Umbilical cord (tissue), 2 donors: ENCODE data around the gene KRTAP10-10. TPM values are rescaled to one million over a fixed set of nuclear protein-coding genes. Genes with fewer than 3 reads are reported as not detected.
"Not testable (repeated sequence)": the region's sequence is repeated elsewhere in the genome, so short reads cannot be mapped to it uniquely, and the experiment has no call there.

Source experiments
- DNase-seq: peaks from one replicate; pipeline ENCODE4 v3.0.0-alpha.2; 2015; ENCODE audit warnings: low spot score
- total RNA-seq: library from RNA; depleted of rRNA; stranded (reverse); fragments of >200 nt; gene quantifications from one replicate; pipeline ENCODE4 v1.2.3, GENCODE V29; 2014; ENCODE audit warnings: low replicate concordance; ENCODE audit not compliant: insufficient read depth

KRTAP10-10 gene
- total RNA-seq, 1 donor from 2014 or later: not detected

DNA sequence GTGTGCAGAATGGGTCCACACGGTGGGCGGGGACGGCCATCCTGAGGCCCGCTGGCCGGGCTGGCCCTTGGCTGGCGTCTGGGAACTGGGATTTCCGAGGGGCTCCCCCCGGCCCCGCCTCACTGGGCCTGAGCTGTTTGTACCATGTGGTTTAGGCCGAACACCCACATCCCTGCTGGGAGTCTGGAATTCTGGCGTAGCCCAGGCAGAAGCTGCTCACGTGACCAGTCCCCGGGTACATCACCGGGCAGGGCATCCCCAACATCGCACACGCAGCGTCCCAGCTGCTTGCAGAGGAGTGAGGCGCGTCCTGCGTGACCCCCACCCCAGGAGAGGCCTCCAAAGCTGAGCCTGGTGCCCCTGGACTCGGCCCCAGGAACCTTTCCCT, 34.7 kb upstream of the KRTAP10-10 start:
- DNase-seq: no peak

DNA sequence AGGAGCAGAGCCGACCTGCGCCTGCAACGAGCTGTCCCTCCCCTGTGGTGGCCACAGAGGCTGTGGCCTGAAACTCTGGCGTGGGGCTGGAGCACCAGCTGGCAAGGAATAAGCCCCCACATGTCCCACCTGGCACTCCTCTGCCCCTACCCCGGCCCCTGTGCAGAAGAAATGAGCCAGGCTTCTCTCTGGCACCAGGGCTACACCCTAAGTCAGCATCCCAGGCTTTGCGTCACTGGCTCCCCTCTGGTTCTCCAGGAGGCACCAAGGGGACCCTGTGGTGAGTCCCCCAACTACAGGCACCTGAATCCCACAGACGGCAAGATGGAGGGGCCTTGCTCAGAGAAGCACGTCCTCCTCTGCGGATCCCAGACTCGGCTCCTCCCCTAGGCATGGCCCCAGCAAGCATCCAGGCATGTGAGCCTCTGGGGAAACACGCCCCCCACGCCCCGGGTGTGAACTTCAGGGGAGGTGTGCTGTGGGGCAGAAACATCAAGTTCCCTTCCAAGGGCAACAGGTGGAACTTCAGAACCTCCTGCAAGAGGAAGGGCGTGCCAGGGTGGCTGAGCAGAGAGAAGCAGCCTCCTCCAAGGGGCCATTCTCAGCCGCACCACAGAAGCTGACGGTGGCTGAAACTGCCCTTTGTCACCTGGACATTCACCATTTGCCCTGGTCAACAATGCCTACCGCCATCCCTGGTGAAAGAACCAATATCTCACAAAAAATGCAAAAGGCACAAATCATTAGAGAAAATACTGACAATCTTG, 33.9 kb upstream of the KRTAP10-10 start:
- DNase-seq: no peak

DNA sequence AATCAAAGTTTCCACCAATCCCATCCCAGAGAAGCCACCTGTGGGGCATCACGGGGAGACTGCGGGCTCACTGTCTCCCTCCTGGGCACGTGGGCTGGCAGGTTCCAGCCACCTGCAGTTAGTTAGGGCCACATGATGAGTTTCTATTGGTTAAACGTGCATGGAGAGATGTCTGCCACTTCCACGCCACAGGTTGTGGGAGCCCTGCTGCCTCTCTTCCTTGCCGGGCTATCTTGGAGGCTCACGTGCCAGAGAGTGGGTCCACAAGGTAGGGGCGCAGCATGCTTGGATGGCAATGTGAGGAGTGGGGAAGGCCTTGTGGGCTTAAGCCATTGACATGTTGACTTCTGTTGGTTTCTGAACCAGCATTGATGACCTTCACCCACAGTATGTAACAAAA, 33.2 kb upstream of the KRTAP10-10 start:
- no peak for DNase-seq

DNA sequence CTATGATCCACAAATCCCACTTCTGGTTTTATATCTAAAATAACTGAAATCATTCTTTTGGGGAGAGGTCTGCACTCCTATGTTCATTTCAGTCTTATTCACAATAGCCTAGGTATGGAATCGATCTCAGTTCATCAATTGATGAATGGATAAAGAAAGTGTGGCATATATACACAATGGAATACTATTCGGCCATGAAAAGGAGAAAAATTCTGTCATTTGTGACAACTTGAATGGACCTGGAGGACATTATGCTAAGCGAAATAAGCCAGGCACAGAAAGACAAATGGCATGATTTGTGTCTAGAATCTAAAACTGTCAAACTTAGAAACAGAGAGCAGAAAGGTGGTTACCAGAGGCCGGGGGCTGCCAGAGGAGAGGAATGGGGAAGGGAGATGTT, 30.7 kb upstream of the KRTAP10-10 start:
- DNase-seq: no peak

DNA sequence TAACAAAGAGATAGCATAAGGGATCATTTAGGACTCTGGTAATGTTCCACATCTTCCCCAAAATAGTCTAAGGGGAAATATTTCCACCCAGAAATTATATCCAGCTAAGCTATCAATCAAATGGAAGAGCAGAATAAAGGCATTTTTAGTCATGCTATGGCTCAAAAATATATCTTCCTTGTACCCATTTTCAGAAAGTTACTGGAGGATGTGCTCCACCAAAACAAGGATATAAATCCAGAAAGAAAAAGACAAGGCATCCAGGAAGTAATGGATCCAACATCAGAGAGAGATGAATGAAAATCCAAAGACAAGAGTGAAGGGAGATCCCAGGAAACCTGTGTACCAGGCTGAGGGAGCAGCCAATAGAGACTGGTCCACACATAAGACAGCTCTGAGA, 28.0 kb upstream of the KRTAP10-10 start:
- no peak for DNase-seq

DNA sequence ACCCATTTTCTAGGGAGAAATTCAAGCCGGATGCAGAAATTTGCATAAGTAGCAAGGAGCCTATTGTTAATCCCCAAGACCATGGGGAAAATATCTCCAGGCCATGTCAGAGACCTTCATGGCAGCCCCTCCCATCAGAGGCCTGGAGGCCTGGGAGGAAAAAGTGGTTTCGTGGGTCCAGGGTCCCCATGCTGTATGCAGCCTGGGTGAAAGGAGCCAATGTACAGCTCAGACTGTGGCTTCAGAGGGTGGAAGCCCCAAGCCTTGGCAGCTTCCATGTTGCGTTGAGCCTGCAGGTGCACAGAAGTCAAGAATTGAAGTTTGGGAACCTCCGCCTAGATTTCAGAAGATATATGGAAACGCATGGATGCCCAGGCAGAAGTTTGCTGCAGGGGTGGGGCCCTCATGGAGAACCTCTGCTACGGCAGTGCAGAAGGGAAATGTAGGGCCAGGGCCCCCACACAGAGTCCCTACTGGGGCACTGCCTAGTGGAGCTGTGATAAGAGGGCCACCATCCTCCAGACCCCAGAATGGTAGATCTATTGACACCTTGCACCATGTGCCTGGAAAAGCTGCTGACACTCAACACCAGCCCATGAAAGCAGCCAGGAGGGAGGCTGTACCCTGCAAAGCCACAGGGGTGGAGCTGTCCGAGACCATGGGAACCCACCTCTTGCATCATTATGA, 26.9 kb upstream of the KRTAP10-10 start:
- DNase-seq: not testable (repeated sequence)

DNA sequence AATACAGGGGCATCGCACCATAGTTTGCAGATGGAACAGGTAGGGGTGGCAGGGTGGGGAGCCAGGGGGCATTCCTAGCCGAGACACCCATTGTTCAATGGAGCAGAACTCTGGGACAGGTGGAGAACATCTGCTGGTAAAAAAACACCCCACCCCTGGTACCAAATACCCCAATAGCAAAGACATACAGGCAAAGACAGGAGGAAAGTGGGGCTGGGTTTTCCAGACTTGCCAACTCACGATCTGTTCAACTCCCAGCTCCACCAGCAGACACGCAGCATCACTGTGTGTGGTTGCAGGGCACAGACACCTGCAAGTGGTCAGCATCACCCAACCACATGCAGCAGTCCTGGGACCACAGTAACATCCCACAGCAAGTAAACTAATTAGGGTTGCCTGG, 25.6 kb upstream of the KRTAP10-10 start:
- DNase-seq: no peak

DNA sequence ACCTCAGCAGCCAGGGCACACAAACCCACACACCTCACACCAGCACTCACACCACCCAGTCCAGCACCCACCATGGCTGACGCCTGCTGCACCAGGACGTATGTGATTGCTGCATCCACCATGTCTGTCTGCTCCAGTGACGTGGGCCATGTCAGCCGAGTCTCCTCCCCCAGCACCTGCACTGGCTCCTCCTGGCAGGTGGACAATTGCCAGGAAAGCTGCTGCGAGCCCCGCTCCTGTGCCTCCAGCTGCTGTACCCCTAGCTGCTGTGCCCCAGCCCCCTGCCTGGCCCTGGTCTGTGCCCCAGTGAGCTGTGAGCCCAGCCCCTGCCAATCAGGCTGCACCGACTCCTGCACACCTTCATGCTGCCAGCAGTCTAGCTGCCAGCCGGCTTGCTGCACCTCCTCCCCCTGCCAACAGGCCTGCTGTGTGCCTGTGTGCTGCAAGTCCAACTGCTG, 25.1 kb upstream of the KRTAP10-10 start, which contains the start of gene KRTAP10-8:
Gene KRTAP10-8, plus strand, starts transcription at position 51 of the 458 bp plus-strand sequence. Its CDS starts 22 bp downstream, at position 73.
- DNase-seq: no peak

DNA sequence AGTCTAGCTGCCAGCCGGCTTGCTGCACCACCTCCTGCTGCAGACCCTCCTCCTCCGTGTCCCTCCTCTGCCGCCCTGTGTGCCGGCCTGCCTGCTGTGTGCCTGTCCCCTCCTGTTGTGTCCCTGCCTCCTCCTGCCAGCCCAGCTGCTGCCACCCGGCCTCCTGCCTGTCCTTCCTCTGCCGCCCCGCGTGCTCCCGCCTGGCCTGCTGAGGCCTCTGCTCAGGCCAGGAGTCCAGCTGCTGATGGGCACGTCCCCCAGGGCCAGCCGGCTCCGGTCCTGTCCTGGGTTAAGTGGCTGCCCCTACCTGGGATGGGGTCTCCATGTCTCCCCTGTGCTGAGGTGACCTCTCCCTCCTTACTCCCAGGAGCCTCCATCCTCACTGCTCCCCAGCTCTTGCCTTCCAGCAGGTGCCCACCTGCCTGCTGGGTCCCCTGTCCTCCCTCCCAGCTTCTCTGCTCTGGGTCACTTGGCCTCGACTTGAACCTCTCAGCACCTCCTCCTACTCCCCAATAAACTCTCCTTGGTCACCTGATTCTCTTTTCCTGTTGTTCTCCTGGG, 24.4 kb upstream of the KRTAP10-10 start:
- no peak for DNase-seq

DNA sequence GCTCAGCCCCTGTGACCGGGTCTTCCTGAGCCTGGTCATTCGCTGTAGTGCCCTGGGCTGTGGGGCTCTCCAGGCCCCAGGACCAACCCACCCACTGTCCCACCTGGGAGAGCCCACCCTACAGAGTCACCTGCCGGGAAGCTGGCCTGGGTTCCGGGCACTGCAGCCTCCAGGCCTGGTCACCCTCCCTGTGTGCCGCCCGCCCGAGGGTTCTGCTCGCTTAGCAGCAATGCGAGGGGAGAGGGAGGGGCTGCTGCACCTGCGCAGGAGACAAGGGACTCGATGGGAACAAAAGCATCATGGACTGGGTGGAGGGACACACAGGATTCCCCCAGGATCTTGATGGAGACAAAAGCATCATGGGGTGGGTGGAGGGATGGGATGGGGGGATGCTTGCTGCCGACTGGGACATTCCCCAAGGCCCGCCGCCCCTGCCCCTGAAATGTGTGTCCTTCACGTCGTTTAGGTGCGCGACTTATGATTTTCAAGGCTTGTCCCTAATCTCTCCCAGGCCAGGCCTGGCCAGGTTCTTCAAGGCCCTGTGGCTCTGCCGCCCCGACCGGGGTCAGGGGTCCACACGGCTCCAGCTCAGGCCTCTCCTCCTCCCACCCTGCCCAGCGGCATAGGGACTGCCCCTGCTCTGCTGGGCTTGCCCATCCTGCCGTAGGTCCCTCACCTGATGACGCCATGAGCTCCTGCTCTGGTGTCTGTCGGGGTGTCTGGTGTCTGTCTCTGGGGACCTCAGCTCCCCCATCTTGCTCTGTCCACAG, 23.6 kb upstream of the KRTAP10-10 start:
- DNase-seq: no peak

DNA sequence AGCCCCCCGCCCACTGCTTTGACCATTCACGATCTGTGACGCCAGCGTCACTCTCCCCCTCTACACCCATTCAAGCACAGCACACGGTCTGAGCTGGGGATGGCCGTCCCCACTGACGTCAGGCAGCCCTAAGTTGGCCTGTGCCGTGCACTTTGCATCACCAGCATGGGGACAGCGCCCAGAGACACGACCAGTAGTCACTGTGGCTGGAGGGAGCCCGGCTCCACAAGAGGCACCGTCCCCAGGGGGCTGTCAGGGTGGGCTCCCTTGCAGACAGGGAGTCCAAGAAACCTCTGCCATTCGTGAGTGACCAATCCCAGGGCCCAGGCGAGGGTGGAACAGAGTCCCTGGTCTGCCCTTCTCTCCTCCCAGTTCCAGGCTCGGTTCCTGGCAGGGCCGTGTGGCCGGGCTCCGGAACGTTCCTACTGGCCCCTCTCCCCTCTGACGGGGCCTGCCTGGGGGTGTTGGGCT, 23.0 kb upstream of the KRTAP10-10 start:
- no peak for DNase-seq

DNA sequence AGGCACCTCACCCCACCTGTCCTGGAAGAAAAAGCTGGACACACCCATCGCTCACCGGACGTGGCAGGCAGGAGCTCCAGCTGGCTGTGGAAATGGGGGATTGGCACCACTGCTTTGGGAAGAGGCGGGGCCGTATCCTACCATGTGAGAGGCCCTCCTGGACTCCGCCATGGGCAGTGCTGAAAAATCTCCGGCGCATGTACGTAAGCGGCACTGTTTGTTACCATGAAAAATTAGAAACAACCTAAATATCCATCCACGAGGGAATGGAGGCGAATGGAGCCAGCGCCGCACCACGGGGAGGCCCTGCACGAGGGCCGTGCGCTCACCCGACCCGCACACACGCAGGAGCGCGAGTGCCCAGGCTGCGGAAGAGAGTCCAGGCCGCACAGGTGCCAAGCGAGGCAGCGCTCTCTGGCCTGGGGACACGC, 22.2 kb upstream of the KRTAP10-10 start:
- no peak for DNase-seq

DNA sequence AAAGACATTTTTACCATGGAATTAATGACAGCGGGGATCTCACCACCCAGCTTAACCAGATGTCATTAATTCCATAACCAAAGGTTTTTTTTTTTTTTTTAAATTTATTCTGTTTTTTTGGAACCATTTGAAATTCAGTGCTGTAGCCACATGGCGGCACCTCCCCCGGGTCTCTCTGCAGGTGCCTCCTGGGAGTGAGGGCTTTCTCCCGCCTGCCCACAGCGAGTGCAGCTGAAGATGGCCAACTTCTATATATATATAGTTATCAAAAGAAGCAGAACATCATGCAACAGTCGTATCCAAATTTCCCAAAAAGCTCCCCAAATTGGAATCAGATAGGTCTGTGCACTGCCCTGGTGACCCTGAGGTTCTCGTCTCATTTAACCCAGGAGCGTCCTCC, 21.7 kb upstream of the KRTAP10-10 start:
- no peak for DNase-seq

DNA sequence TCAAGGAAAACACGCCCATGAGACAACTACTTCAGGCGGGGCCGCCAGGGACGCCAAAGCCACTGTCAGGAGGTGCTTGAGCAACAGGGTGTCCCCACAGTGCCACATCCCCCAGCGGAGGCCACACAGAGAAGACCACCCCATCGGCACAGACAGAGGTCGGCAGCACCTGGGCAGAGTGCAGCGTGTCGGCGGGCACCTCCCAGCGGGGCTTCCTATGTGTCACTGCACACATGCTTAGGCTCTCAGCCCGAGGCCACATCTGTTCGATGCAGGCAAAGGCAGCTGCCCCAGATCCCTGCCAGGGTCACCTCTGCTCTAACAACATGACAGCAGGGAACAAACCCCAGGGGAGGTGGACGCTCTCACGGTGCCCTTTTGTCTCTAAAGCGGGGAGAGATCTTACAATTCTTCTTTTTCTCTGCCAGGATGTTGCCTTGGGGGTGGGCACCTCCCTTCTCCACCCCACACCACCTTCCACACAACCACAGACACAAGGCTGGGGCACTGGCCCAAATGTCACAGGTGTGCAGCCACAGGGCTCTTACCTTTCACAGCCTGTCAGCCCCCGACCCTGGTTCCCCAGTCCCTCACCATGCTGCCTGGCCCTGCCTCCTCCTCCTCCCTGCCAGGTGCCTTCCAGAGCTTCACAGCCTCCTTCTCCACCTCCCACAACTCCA, 21.1 kb upstream of the KRTAP10-10 start:
- no peak for DNase-seq

DNA sequence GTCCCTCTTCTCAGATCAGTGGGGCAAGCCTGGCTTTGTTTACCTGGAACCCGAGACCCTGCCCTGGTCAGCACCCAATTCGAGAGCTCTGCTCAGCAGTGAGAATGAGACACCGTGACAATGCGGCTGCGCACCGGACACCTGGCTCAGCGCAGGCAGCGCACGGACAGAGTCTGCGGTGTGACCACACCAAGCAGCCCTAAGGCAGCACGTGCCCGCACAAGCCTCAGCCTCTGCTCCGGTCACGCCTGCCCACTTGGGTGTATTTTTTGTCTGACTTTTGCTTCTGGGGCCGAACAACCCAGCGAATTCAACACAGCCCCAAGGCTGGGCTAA, 20.6 kb upstream of the KRTAP10-10 start:
- no peak for DNase-seq

DNA sequence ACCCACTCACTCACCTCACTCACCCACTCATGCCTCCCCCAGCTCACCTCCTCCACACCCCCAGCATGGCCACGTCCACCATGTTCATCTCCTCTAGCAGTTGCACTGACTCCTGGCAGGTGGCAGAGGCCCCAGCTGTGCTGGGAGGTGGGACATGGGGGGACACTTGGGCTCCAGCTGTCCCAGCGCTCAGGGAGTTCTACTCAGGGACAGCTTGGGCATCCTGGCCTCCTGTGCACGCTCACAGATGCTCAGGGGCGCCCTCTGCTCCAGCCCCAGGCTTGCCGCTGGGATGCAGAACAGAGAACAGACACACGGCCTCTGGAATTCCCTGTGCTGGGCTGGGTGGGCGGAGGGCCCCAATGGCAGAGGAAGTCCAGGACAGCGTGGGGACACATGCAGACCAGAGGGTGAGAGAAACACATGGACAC, 20.1 kb upstream of the KRTAP10-10 start:
- DNase-seq: no peak

DNA sequence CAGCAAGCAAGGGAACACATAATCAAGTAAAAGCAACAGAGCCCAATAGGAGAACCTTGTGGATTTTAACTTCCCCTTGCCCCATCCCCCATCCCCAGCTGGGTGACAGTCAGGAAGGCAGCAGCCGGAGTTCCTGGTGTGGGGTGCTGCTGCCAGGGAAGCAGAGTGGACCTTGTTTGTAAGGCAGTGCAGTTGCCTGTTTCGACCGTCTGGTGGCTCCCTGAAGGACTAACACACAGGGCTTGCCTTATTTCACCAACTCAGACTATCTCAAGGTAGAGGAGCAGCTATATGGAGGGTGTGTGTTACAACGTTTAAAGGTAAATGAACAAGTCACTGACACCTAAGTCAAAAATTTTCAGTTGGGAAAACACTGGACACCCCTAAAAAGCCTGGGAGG, 18.7 kb upstream of the KRTAP10-10 start:
- DNase-seq: no peak

DNA sequence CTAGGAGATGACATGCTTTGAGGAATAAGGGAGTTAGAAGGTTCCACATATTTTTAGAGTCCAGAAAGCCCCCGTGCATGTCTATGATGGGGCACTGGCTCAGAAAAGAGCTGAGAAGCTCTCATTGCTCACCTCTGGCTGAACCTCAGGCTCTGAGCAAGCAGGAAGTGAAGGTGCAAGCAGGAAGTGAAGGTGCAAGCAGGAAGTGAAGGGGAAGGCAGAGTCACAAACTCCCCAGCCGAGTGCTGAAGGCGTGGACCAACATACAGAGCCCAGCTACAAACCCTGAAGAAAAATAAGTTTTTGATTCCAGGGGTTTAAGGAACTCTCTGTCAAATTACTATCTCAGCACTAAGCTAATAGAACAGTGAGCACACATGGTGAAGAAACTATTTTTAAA, 18.2 kb upstream of the KRTAP10-10 start:
- no peak for DNase-seq

DNA sequence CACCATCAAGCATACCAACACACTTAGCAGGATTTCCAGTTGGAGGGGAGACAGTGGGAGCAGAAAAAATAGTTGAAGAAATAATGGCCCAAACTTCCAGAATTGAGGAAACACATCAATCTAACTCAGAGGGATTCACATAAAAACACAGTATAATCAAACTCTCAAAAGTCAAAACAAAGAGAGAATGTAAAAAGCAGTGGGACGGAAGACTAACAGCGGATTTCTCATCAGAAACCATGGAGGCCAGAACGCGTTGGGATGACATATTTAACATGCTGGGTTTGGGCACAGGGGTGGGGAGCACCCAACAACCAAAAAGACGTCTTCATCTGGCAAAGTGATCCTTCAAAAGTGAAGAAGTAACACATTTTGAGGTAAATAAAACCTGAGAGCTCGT, 17.3 kb upstream of the KRTAP10-10 start:
- no peak for DNase-seq

DNA sequence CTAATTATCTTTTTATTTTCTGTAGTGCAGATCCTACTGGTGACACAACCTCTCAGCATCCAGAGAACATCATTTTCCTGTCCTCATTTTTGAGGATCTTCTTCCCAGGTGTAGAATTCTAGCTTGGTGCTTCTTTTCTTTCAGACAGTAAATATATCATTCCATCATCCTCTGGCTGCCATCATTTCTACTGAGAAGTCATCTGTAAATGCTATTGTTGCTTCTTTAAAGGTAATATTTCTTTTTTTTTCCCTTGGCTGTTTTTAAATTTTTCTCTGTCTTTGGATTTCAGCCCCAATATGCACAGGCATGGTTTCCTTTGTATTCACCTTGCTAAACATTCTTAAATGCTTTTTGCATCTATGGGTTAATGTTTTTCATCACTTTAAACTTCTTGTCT, 13.6 kb upstream of the KRTAP10-10 start:
- no peak for DNase-seq

DNA sequence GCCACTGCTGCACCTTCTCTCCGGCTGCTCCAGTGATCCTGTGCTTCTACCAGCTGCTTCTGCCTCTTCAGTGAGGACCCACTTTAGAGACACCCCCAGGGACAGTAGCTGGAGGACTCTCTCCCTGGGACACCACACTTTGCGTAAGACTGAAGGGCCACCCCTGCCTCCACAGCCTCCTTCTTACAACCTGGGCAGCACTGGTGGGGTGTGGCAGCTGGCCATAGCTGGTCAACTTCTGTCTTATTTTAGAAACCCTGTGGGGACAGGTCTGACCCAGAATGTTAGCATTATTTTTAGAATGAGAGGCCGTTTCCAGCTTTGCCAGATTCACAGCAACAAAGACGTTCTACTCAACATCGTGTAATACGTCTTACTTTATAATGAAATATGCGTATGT, 11.4 kb upstream of the KRTAP10-10 start:
- DNase-seq: no peak
